Measurements from ENCODE around the gene RNF223.

Gene RNF223

GRCh38 chr1:1073743-1074587 is at the start of gene RNF223:
RNF223 (minus strand) TSS chr1:1074306; CDS start chr1:1072566, 1,740 bp downstream.
- DNase-seq, result no peak

- DNase-seq, result no peak
Measured at GRCh38 chr1:1122981-1123480, 48.9 kb upstream of the RNF223 start.

GRCh38 chr1:1122078-1122811 is 48.1 kb upstream of the RNF223 start:
- peak; percentile 13 to 63 for DNase-seq

- DNase-seq, result no peak
Measured at GRCh38 chr1:1121611-1122077, 47.5 kb upstream of the RNF223 start.

GRCh38 chr1:1120866-1121591 is 46.9 kb upstream of the RNF223 start:
- peak; percentile 59 to 70 for DNase-seq

GRCh38 chr1:1120096-1120495 is 46.0 kb upstream of the RNF223 start:
- DNase-seq, result no peak

GRCh38 chr1:1119272-1119890 is 45.3 kb upstream of the RNF223 start:
- peak; percentile 68 to 81 for DNase-seq

- DNase-seq, result no peak
Measured at GRCh38 chr1:1118876-1119220, 44.7 kb upstream of the RNF223 start.

GRCh38 chr1:1118011-1118875 is 44.1 kb upstream of the RNF223 start:
- no peak for DNase-seq

GRCh38 chr1:1117469-1117831 is 43.3 kb upstream of the RNF223 start:
- DNase-seq, result no peak

- DNase-seq, result no peak
Measured at GRCh38 chr1:1116701-1117468, 42.8 kb upstream of the RNF223 start.

GRCh38 chr1:1115786-1116700 is 41.9 kb upstream of the RNF223 start, which contains the start of gene C1orf159:
C1orf159 (minus strand) TSS chr1:1116089; CDS start chr1:1091543, 24,546 bp downstream.
- peak; percentile 96 to 97 for DNase-seq

- no peak for DNase-seq
Measured at GRCh38 chr1:1115136-1115785, 41.2 kb upstream of the RNF223 start.

GRCh38 chr1:1114431-1114830 is 40.3 kb upstream of the RNF223 start:
- DNase-seq, result no peak

GRCh38 chr1:1112237-1112985 is 38.3 kb upstream of the RNF223 start:
- DNase-seq, result no peak

- no peak for DNase-seq
Measured at GRCh38 chr1:1111516-1112236, 37.6 kb upstream of the RNF223 start.

GRCh38 chr1:1110561-1110971 is 36.5 kb upstream of the RNF223 start:
- DNase-seq, result no peak

GRCh38 chr1:1109743-1110142 is 35.6 kb upstream of the RNF223 start:
- DNase-seq, result no peak

All from NCI-H524 (cell line).